ENCODE results near the gene ADGRV1. TPM values are rescaled to one million over a fixed set of nuclear protein-coding genes. Genes with fewer than 3 reads are reported as not detected.
"Not testable (repeated sequence)": the region's sequence is repeated elsewhere in the genome, so short reads cannot be mapped to it uniquely, and the experiment has no call there.

ADGRV1 gene
- total RNA-seq, 4 donors from 2014 or later, result 0.28 to 6.5 (median 3.7) TPM

DNA sequence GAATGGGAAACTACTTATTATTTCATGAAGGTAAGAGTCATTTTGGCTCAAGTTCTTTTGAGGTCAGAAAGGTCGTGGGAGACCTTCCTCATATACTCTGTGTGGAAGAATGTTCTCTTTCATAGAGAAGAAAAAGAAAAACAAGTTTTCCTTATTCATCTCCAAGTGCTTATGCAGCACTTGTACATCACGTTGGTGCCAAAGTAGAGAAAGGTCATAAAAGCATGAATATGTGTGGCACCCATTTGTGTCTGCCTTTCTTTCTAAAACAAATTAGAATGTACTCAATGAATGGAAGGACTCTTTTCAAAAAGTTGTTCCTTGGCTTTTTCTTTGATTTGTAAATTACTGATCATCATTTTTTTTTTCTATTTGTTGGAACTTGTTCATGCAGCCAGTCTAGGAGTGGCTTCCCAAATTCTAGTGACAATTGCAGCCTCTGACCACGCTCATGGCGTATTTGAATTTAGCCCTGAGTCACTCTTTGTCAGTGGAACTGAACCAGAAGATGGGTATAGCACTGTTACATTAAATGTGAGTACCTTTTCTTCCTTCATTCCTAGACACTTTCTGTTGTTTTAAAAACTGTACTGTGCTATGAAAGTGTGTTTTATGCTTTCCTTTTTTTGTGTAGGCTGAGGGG, 122.4 kb downstream of the ADGRV1 start:
- Histone ChIP-seq H3K4me1 (no peaks in the 10 kb centered on the region), H3K27me3 (no peaks in the 10 kb centered on the region), H3K9me3 (no peaks in the 10 kb centered on the region), H3K27ac (no peak overlapping the region), H3K36me3 (no peaks in the 10 kb centered on the region), H3K4me3 (no peak overlapping the region)
- TF ChIP-seq, protein P1, sequence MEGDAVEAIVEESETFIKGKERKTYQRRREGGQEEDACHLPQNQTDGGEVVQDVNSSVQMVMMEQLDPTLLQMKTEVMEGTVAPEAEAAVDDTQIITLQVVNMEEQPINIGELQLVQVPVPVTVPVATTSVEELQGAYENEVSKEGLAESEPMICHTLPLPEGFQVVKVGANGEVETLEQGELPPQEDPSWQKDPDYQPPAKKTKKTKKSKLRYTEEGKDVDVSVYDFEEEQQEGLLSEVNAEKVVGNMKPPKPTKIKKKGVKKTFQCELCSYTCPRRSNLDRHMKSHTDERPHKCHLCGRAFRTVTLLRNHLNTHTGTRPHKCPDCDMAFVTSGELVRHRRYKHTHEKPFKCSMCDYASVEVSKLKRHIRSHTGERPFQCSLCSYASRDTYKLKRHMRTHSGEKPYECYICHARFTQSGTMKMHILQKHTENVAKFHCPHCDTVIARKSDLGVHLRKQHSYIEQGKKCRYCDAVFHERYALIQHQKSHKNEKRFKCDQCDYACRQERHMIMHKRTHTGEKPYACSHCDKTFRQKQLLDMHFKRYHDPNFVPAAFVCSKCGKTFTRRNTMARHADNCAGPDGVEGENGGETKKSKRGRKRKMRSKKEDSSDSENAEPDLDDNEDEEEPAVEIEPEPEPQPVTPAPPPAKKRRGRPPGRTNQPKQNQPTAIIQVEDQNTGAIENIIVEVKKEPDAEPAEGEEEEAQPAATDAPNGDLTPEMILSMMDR (IDR thresholded peaks at IDR 0.05), result no peak
- no peak for TF ChIP-seq POLR2A (IDR thresholded peaks at IDR 0.05)
- DNase-seq, result no peak

DNA sequence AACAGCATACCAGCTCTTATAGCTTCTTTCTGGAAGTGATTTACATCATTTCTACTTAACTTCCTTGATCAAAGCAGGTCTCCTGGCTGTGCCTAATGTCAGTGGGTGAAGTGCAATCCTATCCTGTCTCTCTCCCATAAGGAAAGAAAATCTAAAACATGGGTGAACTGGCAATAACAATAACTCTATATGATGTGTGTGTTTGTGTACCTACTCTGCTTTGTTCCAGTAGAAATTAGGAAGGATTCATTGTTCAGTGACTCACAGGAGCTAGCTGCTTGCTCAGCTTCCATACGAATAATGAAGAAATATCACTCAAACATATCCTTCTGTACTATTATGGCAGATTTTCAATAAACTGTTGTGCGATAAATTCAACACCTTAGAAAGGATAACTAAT, 123.7 kb downstream of the ADGRV1 start:
- Histone ChIP-seq H3K27me3 (no peaks in the 10 kb centered on the region), H3K4me3 (no peak overlapping the region), H3K27ac (no peak overlapping the region), H3K9me3 (no peaks in the 10 kb centered on the region), H3K36me3 (no peaks in the 10 kb centered on the region), H3K4me1 (no peaks in the 10 kb centered on the region)
- DNase-seq, result no peak
- TF ChIP-seq POLR2A (IDR thresholded peaks at IDR 0.05), result no peak
- TF ChIP-seq, protein P1 (IDR thresholded peaks at IDR 0.05), result no peak

DNA sequence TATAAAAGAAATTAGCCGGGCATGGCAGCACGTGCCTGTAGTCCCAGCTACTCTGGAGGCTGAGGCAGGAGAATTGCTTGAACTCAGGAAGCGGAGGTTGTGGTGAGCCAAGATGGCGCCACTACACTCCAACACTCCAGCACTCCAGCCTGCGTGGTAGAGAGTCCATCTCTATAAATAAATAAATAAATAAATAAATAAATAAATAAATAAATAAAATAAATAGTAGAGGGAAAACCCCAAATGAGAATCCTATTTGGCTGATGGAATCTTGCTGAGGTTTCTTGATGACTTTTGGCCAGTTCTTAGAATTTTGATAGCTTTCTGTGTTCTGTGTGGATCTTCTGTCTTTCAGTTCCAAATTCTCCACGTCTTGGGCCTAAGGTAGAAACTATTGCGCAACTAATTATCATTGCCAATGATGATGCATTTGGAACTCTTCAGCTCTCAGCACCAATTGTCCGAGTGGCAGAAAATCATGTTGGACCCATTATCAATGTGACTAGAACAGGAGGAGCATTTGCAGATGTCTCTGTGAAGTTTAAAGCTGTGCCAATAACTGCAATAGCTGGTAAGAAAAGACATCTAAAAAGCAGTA, 126.9 kb downstream of the ADGRV1 start:
- no peak for DNase-seq
- no peaks in the 10 kb centered on the region for H3K36me3 ChIP-seq
- no peaks in the 10 kb centered on the region for H3K9me3 ChIP-seq
- no peak for TF ChIP-seq POLR2A (IDR thresholded peaks at IDR 0.05)
- TF ChIP-seq, protein P1 (IDR thresholded peaks at IDR 0.05), result no peak
- H3K27ac ChIP-seq, result no peak overlapping the region
- no peak overlapping the region for H3K4me3 ChIP-seq
- no peaks in the 10 kb centered on the region for H3K4me1 ChIP-seq
- H3K27me3 ChIP-seq, result no peaks in the 10 kb centered on the region

DNA sequence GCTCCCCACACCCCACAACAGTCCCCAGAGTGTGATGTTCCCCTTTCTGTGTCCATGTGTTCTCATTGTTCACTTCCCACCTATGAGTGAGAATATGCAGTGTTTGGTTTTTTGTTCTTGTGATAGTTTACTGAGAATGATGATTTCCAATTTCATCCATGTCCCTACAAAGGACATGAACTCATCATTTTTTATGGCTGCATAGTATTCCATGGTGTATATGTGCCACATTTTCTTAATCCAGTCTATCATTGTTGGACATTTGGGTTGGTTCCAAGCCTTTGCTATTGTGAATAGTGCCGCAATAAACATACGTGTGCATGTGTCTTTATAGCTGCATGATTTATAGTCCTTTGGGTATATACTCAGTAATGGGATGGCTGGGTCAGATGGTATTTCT, 127.8 kb downstream of the ADGRV1 start:
- not testable (repeated sequence) for H3K27me3 ChIP-seq, H3K4me1 ChIP-seq, H3K36me3 ChIP-seq, H3K27ac ChIP-seq, H3K9me3 ChIP-seq, H3K4me3 ChIP-seq, DNase-seq

DNA sequence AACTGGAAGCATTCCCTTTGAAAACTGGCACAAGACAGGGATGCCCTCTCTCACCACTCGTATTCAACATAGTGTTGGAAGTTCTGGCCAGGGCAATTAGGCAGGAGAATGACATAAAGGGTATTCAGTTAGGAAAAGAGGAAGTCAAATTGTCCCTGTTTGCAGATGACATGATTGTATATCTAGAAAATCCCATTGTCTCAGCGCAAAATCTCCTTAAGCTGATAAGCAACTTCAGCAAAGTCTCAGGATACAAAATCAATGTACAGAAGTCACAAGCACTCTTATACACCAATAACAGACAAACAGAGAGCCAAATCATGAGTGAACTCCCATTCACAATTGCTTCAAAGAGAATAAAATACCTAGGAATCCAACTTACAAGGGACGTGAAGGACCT, 128.9 kb downstream of the ADGRV1 start:
- H3K27ac ChIP-seq, H3K27me3 ChIP-seq, H3K9me3 ChIP-seq, DNase-seq, H3K4me3 ChIP-seq, H3K36me3 ChIP-seq, H3K4me1 ChIP-seq: not testable (repeated sequence)

DNA sequence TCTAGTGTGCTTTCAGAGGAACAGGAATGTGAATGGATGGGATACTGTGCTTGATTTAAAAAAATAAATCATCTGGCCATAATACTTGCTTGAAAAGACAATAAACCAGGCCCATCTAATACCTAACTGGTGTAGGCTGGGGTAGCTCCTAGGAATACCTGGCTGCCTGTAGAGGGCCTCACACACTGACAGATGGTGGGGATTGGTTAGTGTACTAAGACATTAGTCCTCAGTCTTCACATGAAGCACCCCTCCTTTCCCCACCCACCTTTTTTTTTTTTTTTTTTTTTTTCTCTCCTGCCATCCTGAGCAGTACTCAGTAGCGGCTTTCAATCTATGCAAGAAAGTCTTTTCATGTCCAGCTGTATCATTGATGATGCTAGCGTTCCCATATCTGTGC, 130.5 kb downstream of the ADGRV1 start:
- TF ChIP-seq POLR2A (IDR thresholded peaks at IDR 0.05), result no peak
- TF ChIP-seq, protein P1 (IDR thresholded peaks at IDR 0.05), result no peak
- no peak overlapping the region for H3K4me3 ChIP-seq
- no peak for DNase-seq
- H3K27me3 ChIP-seq, result no peaks in the 10 kb centered on the region
- no peaks in the 10 kb centered on the region for H3K36me3 ChIP-seq
- H3K9me3 ChIP-seq, result no peaks in the 10 kb centered on the region
- no peak overlapping the region for H3K27ac ChIP-seq
- no peaks in the 10 kb centered on the region for H3K4me1 ChIP-seq

- Histone ChIP-seq H3K36me3 (no peaks in the 10 kb centered on the region), H3K9me3 (no peaks in the 10 kb centered on the region), H3K27ac (no peak overlapping the region), H3K27me3 (no peaks in the 10 kb centered on the region), H3K4me3 (no peak overlapping the region), H3K4me1 (no peaks in the 10 kb centered on the region)
- TF ChIP-seq, protein P1 (IDR thresholded peaks at IDR 0.05), result no peak
- no peak for TF ChIP-seq POLR2A (IDR thresholded peaks at IDR 0.05)
- DNase-seq, result no peak
Measured at GRCh38 chr5:90690307-90690706, 131.7 kb downstream of the ADGRV1 start.

Measured in Peyer's patch (tissue), 4 donors.